Endothelial cell (in vitro differentiated cells): ENCODE data around the gene GDI1. TPM values are rescaled to one million over a fixed set of nuclear protein-coding genes. Genes with fewer than 3 reads are reported as not detected.

Source experiments
- DNase-seq: peaks from one replicate; pipeline ENCODE4 v3.0.0; 2021; ENCODE audit warnings: low spot score
- H3K27ac Mint-ChIP-seq: one replicate; pipeline ENCODE4 v1.8.0; 2021; ENCODE audit warnings: mixed read lengths, inconsistent platforms; ENCODE audit not compliant: unreplicated experiment
- H3K27me3 Mint-ChIP-seq: one replicate; pipeline ENCODE4 v1.8.0; 2021; ENCODE audit warnings: mild to moderate bottlenecking, moderate library complexity, mixed read lengths, inconsistent platforms; ENCODE audit not compliant: unreplicated experiment
- H3K36me3 Mint-ChIP-seq: one replicate; pipeline ENCODE4 v1.8.0; 2021; ENCODE audit warnings: mild to moderate bottlenecking, low read depth, mixed read lengths, inconsistent platforms; ENCODE audit not compliant: unreplicated experiment
- H3K4me1 Mint-ChIP-seq: one replicate; pipeline ENCODE4 v1.8.0; 2021; ENCODE audit warnings: mild to moderate bottlenecking, mixed read lengths, inconsistent platforms; ENCODE audit not compliant: unreplicated experiment
- H3K4me3 Mint-ChIP-seq: one replicate; pipeline ENCODE4 v1.8.0; 2021; ENCODE audit warnings: mild to moderate bottlenecking, mixed read lengths, inconsistent platforms; ENCODE audit not compliant: unreplicated experiment
- H3K9me3 Mint-ChIP-seq: one replicate; pipeline ENCODE4 v1.8.0; 2021; ENCODE audit warnings: mixed read lengths, inconsistent platforms; ENCODE audit not compliant: unreplicated experiment
- total RNA-seq: library from RNA; stranded (reverse); fragmentation: NEBNext Ultra II Directional; extraction: Animal tissue kit (Norgen Biotek cat#: 25700); gene quantifications from one replicate; pipeline ENCODE4 v1.2.1, GENCODE V29; 2021; ENCODE audit not compliant: unreplicated experiment
- TF ChIP-seq, protein P1 (sequence below): fragments of 200-600 bp; sonication (generic); IDR thresholded peaks from one replicate; pipeline ENCODE4 v1.5.0; 2021; ENCODE audit warnings: antibody characterized with exemption; ENCODE audit not compliant: unreplicated experiment

The GDI1 gene
- total RNA-seq, 1 donor from 2014 or later, result 157 TPM

DNA sequence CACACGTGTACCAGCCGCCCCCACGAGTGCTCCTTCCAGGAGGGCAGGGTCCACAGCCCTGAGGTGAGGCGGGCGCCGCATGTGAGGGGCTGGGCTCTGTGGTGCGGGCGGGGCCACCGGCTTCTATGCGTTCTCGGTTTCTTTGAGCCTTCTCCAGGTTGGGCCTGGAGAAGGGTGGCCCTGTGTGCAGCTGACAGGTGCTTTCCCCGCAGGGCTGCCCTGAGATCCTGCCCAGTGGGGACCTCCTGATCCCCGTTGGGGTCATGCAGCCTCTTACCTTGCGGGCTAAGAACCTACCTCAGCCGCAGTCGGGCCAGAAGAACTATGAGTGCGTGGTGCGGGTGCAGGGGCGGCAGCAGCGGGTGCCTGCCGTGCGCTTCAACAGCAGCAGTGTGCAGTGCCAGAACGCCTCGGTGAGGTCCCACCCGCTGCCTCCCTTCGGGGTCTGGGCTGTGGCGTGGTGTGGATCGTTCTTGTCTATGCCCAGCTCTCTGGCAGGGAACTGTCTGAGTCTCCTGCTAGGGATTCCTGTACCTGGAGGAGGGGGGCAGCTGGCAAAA is 27.9 kb downstream of the GDI1 start:
- no peaks in the 10 kb centered on the region for H3K9me3 Mint-ChIP-seq
- TF ChIP-seq, protein P1, sequence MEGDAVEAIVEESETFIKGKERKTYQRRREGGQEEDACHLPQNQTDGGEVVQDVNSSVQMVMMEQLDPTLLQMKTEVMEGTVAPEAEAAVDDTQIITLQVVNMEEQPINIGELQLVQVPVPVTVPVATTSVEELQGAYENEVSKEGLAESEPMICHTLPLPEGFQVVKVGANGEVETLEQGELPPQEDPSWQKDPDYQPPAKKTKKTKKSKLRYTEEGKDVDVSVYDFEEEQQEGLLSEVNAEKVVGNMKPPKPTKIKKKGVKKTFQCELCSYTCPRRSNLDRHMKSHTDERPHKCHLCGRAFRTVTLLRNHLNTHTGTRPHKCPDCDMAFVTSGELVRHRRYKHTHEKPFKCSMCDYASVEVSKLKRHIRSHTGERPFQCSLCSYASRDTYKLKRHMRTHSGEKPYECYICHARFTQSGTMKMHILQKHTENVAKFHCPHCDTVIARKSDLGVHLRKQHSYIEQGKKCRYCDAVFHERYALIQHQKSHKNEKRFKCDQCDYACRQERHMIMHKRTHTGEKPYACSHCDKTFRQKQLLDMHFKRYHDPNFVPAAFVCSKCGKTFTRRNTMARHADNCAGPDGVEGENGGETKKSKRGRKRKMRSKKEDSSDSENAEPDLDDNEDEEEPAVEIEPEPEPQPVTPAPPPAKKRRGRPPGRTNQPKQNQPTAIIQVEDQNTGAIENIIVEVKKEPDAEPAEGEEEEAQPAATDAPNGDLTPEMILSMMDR, result no peak
- H3K27me3 Mint-ChIP-seq, result no peaks in the 10 kb centered on the region
- H3K4me1 Mint-ChIP-seq, result no peaks in the 10 kb centered on the region
- H3K27ac Mint-ChIP-seq, result no peak overlapping the region
- H3K4me3 Mint-ChIP-seq, result no peak overlapping the region
- H3K36me3 Mint-ChIP-seq, result peaks cover 5% of the 10 kb centered on the region
- no peak for DNase-seq

DNA sequence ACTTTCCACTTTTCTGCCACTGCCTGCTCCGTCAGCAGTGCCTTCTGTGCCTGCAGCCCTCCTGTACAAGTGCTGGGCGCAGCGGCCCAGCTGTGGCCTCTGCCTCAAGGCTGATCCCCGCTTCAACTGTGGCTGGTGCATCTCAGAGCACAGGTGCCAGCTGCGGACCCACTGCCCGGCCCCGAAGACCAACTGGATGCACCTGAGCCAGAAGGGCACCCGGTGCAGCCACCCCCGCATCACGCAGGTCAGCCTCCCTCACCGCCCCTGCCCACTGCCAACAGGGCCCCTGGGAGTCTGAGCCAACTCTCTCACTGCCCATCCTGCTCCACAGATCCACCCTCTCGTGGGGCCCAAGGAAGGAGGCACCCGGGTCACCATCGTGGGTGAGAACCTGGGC is 28.6 kb downstream of the GDI1 start:
- H3K9me3 Mint-ChIP-seq, result no peaks in the 10 kb centered on the region
- no peak for DNase-seq
- no peaks in the 10 kb centered on the region for H3K27me3 Mint-ChIP-seq
- TF ChIP-seq, protein P1, result no peak
- H3K4me1 Mint-ChIP-seq, result no peaks in the 10 kb centered on the region
- H3K4me3 Mint-ChIP-seq, result no peak overlapping the region
- peaks cover 5% of the 10 kb centered on the region for H3K36me3 Mint-ChIP-seq
- H3K27ac Mint-ChIP-seq, result no peak overlapping the region

DNA sequence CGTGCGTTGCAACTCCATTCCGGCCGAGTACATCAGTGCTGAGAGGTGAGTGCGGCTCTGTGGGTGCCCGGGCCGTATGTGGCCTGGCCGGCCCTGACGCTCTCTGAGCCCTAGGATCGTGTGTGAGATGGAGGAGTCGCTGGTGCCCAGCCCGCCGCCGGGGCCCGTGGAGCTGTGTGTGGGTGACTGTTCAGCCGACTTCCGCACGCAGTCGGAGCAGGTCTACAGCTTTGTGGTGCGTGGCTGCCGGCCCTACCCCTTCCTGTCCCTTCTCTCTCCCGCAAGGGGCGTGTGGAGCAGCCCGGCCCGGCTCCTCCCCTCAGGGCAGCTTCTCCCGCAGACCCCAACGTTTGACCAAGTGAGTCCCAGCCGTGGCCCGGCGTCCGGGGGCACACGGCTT is 29.1 kb downstream of the GDI1 start:
- Mint-ChIP-seq H3K27me3 (peaks cover 1% of the 10 kb centered on the region), H3K4me3 (no peak overlapping the region), H3K4me1 (no peaks in the 10 kb centered on the region), H3K27ac (no peak overlapping the region), H3K9me3 (no peaks in the 10 kb centered on the region), H3K36me3 (peaks cover 5% of the 10 kb centered on the region)
- TF ChIP-seq, protein P1, result no peak
- DNase-seq, result no peak

DNA sequence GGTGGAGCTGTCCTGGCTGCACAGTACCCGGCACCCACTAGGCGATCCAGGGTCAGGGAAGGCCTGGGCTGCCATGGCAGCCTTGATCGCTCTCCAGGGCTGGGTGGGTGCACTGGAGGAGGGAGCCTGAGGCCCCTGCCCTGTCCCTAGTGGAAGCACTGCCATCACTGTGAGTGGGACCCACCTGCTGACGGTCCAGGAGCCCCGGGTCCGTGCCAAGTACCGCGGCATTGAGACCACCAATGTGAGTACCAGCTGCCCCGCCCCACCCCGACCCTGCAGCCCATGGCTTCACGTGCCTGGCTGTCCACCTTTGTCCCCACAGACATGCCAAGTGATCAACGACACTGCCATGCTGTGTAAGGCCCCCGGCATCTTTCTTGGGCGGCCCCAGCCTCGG is 30.0 kb downstream of the GDI1 start:
- H3K27me3 Mint-ChIP-seq, result peaks cover 1% of the 10 kb centered on the region
- H3K36me3 Mint-ChIP-seq, result peaks cover 5% of the 10 kb centered on the region

DNA sequence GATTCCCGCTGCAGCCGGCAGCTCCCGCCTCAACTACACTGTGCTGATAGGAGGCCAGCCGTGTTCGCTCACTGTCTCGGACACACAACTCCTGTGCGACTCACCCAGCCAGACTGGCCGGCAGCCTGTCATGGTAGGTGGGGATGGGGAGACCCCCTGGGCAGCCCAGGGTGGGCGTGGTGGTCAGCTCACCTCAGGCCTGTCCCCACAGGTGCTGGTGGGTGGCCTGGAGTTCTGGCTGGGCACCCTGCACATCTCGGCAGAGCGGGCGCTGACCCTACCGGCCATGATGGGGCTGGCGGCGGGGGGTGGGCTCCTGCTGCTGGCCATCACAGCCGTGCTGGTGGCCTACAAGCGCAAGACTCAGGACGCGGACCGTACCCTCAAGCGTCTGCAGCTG is 30.6 kb downstream of the GDI1 start:
- Mint-ChIP-seq H3K4me1 (no peaks in the 10 kb centered on the region), H3K27me3 (peaks cover 1% of the 10 kb centered on the region), H3K27ac (no peak overlapping the region), H3K9me3 (no peaks in the 10 kb centered on the region), H3K4me3 (no peak overlapping the region), H3K36me3 (peaks cover 5% of the 10 kb centered on the region)
- TF ChIP-seq, protein P1, result no peak
- no peak for DNase-seq

More for the DNA sequence above, 30.0 kb downstream of the GDI1 start:
- no peak overlapping the region for H3K27ac Mint-ChIP-seq
- H3K9me3 Mint-ChIP-seq, result no peaks in the 10 kb centered on the region
- TF ChIP-seq, protein P1, result no peak
- no peak overlapping the region for H3K4me3 Mint-ChIP-seq
- DNase-seq, result no peak
- H3K4me1 Mint-ChIP-seq, result no peaks in the 10 kb centered on the region
